ENCODE data around the gene COX6B2. TPM values are rescaled to one million over a fixed set of nuclear protein-coding genes. Genes with fewer than 3 reads are reported as not detected.

COX6B2 gene
- total RNA-seq, 1 experiment from 2014 or later, result not detected

GRCh38 chr19:55366790-55367189, 12.3 kb upstream of the COX6B2 start:
- H3K27me3 ChIP-seq (ENCODE audit: low read length), result no peaks in the 10 kb centered on the region
- H3K4me1 ChIP-seq (ENCODE audit: low read length), result no peaks in the 10 kb centered on the region
- no peaks in the 10 kb centered on the region for H3K9me2 ChIP-seq (replicated peaks; ENCODE audit: insufficient read depth, low read length)
- H3K9me3 ChIP-seq (ENCODE audit: low read length), result no peaks in the 10 kb centered on the region
- no peak overlapping the region for H3K9ac ChIP-seq (ENCODE audit: low read length)
- no peaks in the 10 kb centered on the region for H4K20me1 ChIP-seq (ENCODE audit: insufficient read depth, low read depth, low read length)
- H2AFZ ChIP-seq (ENCODE audit: low read length), result no peak overlapping the region
- no peak for DNase-seq
- H3K4me3 ChIP-seq (ENCODE audit: low read length), result no peak overlapping the region
- no peak overlapping the region for H3K27ac ChIP-seq (ENCODE audit: low read length)
- no peaks in the 10 kb centered on the region for H3K36me3 ChIP-seq (ENCODE audit: insufficient read depth, low read length)
- H3K4me2 ChIP-seq (ENCODE audit: low read depth, low read length, poor library complexity, severe bottlenecking), result no peak overlapping the region
- no peaks in the 10 kb centered on the region for H3K79me2 ChIP-seq (ENCODE audit: low read length)

- H3K4me2 ChIP-seq (ENCODE audit: low read depth, low read length, poor library complexity, severe bottlenecking), result no peak overlapping the region
- no peaks in the 10 kb centered on the region for H3K27me3 ChIP-seq (ENCODE audit: low read length)
- no peaks in the 10 kb centered on the region for H3K36me3 ChIP-seq (ENCODE audit: insufficient read depth, low read length)
- no peak overlapping the region for H3K9ac ChIP-seq (ENCODE audit: low read length)
- H3K9me3 ChIP-seq (ENCODE audit: low read length), result no peaks in the 10 kb centered on the region
- H4K20me1 ChIP-seq (ENCODE audit: insufficient read depth, low read depth, low read length), result no peaks in the 10 kb centered on the region
- DNase-seq, result no peak
- no peaks in the 10 kb centered on the region for H3K79me2 ChIP-seq (ENCODE audit: low read length)
- no peak overlapping the region for H3K27ac ChIP-seq (ENCODE audit: low read length)
- no peaks in the 10 kb centered on the region for H3K9me2 ChIP-seq (replicated peaks; ENCODE audit: insufficient read depth, low read length)
- H3K4me1 ChIP-seq (ENCODE audit: low read length), result no peaks in the 10 kb centered on the region
- H2AFZ ChIP-seq (ENCODE audit: low read length), result no peak overlapping the region
- no peak overlapping the region for H3K4me3 ChIP-seq (ENCODE audit: low read length)
These were observed 11.4 kb upstream of the COX6B2 start for GRCh38 chr19:55365964-55366363.

GRCh38 chr19:55365245-55365644, 10.7 kb upstream of the COX6B2 start:
- Histone ChIP-seq H3K27ac (ENCODE audit: low read length) (no peak overlapping the region), H3K4me3 (ENCODE audit: low read length) (no peak overlapping the region), H3K9me2 (replicated peaks; ENCODE audit: insufficient read depth, low read length) (no peaks in the 10 kb centered on the region), H3K79me2 (ENCODE audit: low read length) (no peaks in the 10 kb centered on the region), H3K36me3 (ENCODE audit: insufficient read depth, low read length) (no peaks in the 10 kb centered on the region), H2AFZ (ENCODE audit: low read length) (no peak overlapping the region), H3K4me2 (ENCODE audit: low read depth, low read length, poor library complexity, severe bottlenecking) (no peak overlapping the region), H3K27me3 (ENCODE audit: low read length) (no peaks in the 10 kb centered on the region), H3K9ac (ENCODE audit: low read length) (no peak overlapping the region), H3K9me3 (ENCODE audit: low read length) (no peaks in the 10 kb centered on the region), H4K20me1 (ENCODE audit: insufficient read depth, low read depth, low read length) (no peaks in the 10 kb centered on the region), H3K4me1 (ENCODE audit: low read length) (no peaks in the 10 kb centered on the region)
- no peak for DNase-seq

- no peaks in the 10 kb centered on the region for H4K20me1 ChIP-seq (ENCODE audit: insufficient read depth, low read depth, low read length)
- no peaks in the 10 kb centered on the region for H3K4me1 ChIP-seq (ENCODE audit: low read length)
- no peak within 1 kb of the TSS for H3K27ac ChIP-seq (ENCODE audit: low read length)
- no peak within 1 kb of the TSS for H3K4me2 ChIP-seq (ENCODE audit: low read depth, low read length, poor library complexity, severe bottlenecking)
- H3K9me3 ChIP-seq (ENCODE audit: low read length), result no peaks in the 10 kb centered on the region
- H3K9me2 ChIP-seq (replicated peaks; ENCODE audit: insufficient read depth, low read length), result no peaks in the 10 kb centered on the region
- no peaks in the 10 kb centered on the region for H3K27me3 ChIP-seq (ENCODE audit: low read length)
- H3K36me3 ChIP-seq (ENCODE audit: insufficient read depth, low read length), result no peaks in the 10 kb centered on the region
- H3K4me3 ChIP-seq (ENCODE audit: low read length), result no peak within 1 kb of the TSS
- H3K79me2 ChIP-seq (ENCODE audit: low read length), result no peaks in the 10 kb centered on the region
- H3K9ac ChIP-seq (ENCODE audit: low read length), result no peak within 1 kb of the TSS
- DNase-seq, result no peak
- H2AFZ ChIP-seq (ENCODE audit: low read length), result no peak within 1 kb of the TSS
These were observed 8.6 kb upstream of the COX6B2 start, which contains the start of gene GARIN5B for GRCh38 chr19:55362990-55363716. GARIN5B (minus strand) TSS chr19:55363260; CDS start chr19:55363066, 194 bp downstream.

GRCh38 chr19:55362174-55362989, 7.9 kb upstream of the COX6B2 start:
- H3K4me2 ChIP-seq (ENCODE audit: low read depth, low read length, poor library complexity, severe bottlenecking), result no peak overlapping the region

GRCh38 chr19:55360902-55361301, 6.4 kb upstream of the COX6B2 start:
- H3K36me3 ChIP-seq (ENCODE audit: insufficient read depth, low read length), result no peaks in the 10 kb centered on the region
- H3K27ac ChIP-seq (ENCODE audit: low read length), result no peak overlapping the region
- no peaks in the 10 kb centered on the region for H3K9me2 ChIP-seq (replicated peaks; ENCODE audit: insufficient read depth, low read length)
- no peaks in the 10 kb centered on the region for H3K27me3 ChIP-seq (ENCODE audit: low read length)
- no peaks in the 10 kb centered on the region for H4K20me1 ChIP-seq (ENCODE audit: insufficient read depth, low read depth, low read length)
- no peak for DNase-seq
- no peaks in the 10 kb centered on the region for H3K9me3 ChIP-seq (ENCODE audit: low read length)
- H3K4me2 ChIP-seq (ENCODE audit: low read depth, low read length, poor library complexity, severe bottlenecking), result no peak overlapping the region
- H2AFZ ChIP-seq (ENCODE audit: low read length), result no peak overlapping the region
- H3K4me3 ChIP-seq (ENCODE audit: low read length), result no peak overlapping the region
- no peaks in the 10 kb centered on the region for H3K79me2 ChIP-seq (ENCODE audit: low read length)
- H3K9ac ChIP-seq (ENCODE audit: low read length), result no peak overlapping the region
- H3K4me1 ChIP-seq (ENCODE audit: low read length), result no peaks in the 10 kb centered on the region

More at GRCh38 chr19:55362174-55362989, 7.9 kb upstream of the COX6B2 start:
- Histone ChIP-seq H3K27me3 (ENCODE audit: low read length) (no peaks in the 10 kb centered on the region), H2AFZ (ENCODE audit: low read length) (no peak overlapping the region), H3K4me1 (ENCODE audit: low read length) (no peaks in the 10 kb centered on the region), H3K27ac (ENCODE audit: low read length) (no peak overlapping the region), H3K9ac (ENCODE audit: low read length) (no peak overlapping the region), H3K4me3 (ENCODE audit: low read length) (no peak overlapping the region), H3K9me2 (replicated peaks; ENCODE audit: insufficient read depth, low read length) (no peaks in the 10 kb centered on the region), H3K36me3 (ENCODE audit: insufficient read depth, low read length) (no peaks in the 10 kb centered on the region), H4K20me1 (ENCODE audit: insufficient read depth, low read depth, low read length) (no peaks in the 10 kb centered on the region), H3K9me3 (ENCODE audit: low read length) (no peaks in the 10 kb centered on the region), H3K79me2 (ENCODE audit: low read length) (no peaks in the 10 kb centered on the region)
- no peak for DNase-seq

GRCh38 chr19:55358943-55359908, 4.7 kb upstream of the COX6B2 start:
- H4K20me1 ChIP-seq (ENCODE audit: insufficient read depth, low read depth, low read length), result no peaks in the 10 kb centered on the region

More at GRCh38 chr19:55358943-55359908, 4.7 kb upstream of the COX6B2 start:
- H3K79me2 ChIP-seq (ENCODE audit: low read length), result no peaks in the 10 kb centered on the region
- no peaks in the 10 kb centered on the region for H3K36me3 ChIP-seq (ENCODE audit: insufficient read depth, low read length)
- no peak overlapping the region for H3K4me3 ChIP-seq (ENCODE audit: low read length)
- no peaks in the 10 kb centered on the region for H3K9me2 ChIP-seq (replicated peaks; ENCODE audit: insufficient read depth, low read length)
- H3K9ac ChIP-seq (ENCODE audit: low read length), result no peak overlapping the region
- no peak for DNase-seq
- H3K27ac ChIP-seq (ENCODE audit: low read length), result no peak overlapping the region
- H2AFZ ChIP-seq (ENCODE audit: low read length), result no peak overlapping the region
- H3K4me2 ChIP-seq (ENCODE audit: low read depth, low read length, poor library complexity, severe bottlenecking), result no peak overlapping the region
- H3K9me3 ChIP-seq (ENCODE audit: low read length), result no peaks in the 10 kb centered on the region
- no peaks in the 10 kb centered on the region for H3K27me3 ChIP-seq (ENCODE audit: low read length)
- no peaks in the 10 kb centered on the region for H3K4me1 ChIP-seq (ENCODE audit: low read length)

Measured in Karpas-422 (cell line).